Hematopoietic multipotent progenitor cell treated with erythropoietin and hydrocortisone succinate and interleukin-3 and kit ligand, for 4 days (in vitro differentiated cells): ENCODE results near the gene BMP8B.

Source experiments
- DNase-seq: peaks from one replicate; pipeline ENCODE4 v3.0.0-alpha.2; 2015

The BMP8B gene

GRCh38 chr1:39717809-39718208 is 70.9 kb downstream of the BMP8B start:
- no peak for DNase-seq

- no peak for DNase-seq
Observed at GRCh38 chr1:39713557-39713956, 75.1 kb downstream of the BMP8B start.

DNA sequence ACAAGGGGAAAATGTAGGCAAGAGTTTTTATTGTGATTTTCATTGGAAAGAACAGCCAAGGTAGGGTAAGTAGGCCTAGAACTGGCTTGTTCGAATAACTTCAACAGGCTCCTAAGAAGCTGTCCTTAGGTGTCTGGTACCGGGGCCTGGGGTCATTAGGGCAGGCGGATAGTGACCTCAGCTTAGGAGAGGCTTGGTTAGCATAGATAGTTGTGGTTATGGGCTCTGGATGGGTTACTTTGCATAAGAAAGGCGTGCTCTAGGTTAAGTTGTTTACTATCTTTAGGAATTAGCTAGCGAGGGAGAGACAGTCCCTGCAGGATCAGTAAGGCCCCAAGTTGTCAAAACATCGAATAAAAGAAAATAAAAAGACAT is 76.7 kb downstream of the BMP8B start:
- no peak for DNase-seq

- DNase-seq, result peak; percentile 75
Observed at GRCh38 chr1:39711104-39711965, 77.3 kb downstream of the BMP8B start.

DNA sequence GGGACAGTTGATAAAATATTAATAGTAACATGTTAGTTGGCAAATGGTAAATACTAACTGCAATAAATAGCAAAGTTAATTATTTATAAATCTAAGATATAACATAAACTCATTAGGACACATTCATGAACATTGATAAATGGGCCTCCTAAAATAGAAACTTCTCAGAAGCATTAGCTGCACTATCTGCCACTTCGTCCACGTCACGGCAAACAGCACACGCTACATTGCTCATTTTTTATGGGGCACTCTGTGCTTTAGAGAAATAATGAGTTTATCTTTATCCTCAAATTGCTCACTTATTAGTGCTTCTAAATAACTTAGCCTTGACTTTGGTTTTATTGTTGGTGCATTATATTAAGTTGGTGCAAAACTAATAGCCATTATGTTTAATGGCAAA is 81.2 kb downstream of the BMP8B start:
- DNase-seq, result no peak
